HK-2 (cell line): ENCODE measurements around the gene MTCP1.

ENCODE experiments used
- DNase-seq: peaks from one replicate; pipeline ENCODE4 v3.0.0-alpha.2; 2018; ENCODE audit not compliant: unreplicated experiment

The MTCP1 gene

GRCh38 chrX:155070975-155071693 is at the start of gene MTCP1, which contains the start of the genes BRCC3 and CMC4:
Gene MTCP1 (minus strand): TSS chrX:155071136. CDS start chrX:155066010, 5,126 bp downstream.
Gene BRCC3 (plus strand): TSS chrX:155071508. CDS start chrX:155071528, 20 bp downstream.
Gene CMC4 (minus strand): TSS chrX:155071136. CDS start chrX:155064023, 7,113 bp downstream.
- DNase-seq, result peak; percentile 87

- no peak for DNase-seq
Measured at GRCh38 chrX:155115174-155115819, 44.4 kb upstream of the MTCP1 start.

GRCh38 chrX:155113097-155113496 is 42.2 kb upstream of the MTCP1 start:
- DNase-seq, result no peak

GRCh38 chrX:155112171-155112570 is 41.2 kb upstream of the MTCP1 start:
- DNase-seq, result no peak

GRCh38 chrX:155108427-155108826 is 37.5 kb upstream of the MTCP1 start:
- no peak for DNase-seq

GRCh38 chrX:155105919-155106318 is 35.0 kb upstream of the MTCP1 start:
- no peak for DNase-seq

GRCh38 chrX:155094468-155095061 is 23.6 kb upstream of the MTCP1 start:
- no peak for DNase-seq

- no peak for DNase-seq
Measured at GRCh38 chrX:155086961-155087735, 16.2 kb upstream of the MTCP1 start.

- peak; percentile 20 for DNase-seq
Measured at GRCh38 chrX:155086202-155086840, 15.4 kb upstream of the MTCP1 start.

GRCh38 chrX:155071694-155072280 is 851 bp upstream of the MTCP1 start:
- DNase-seq, result peak; percentile 32

GRCh38 chrX:155070663-155070974 is 317 bp downstream of the MTCP1 start:
- DNase-seq, result no peak

GRCh38 chrX:155070038-155070437 is 898 bp downstream of the MTCP1 start:
- DNase-seq, result no peak

GRCh38 chrX:155069414-155069813 is 1.5 kb downstream of the MTCP1 start:
- no peak for DNase-seq

GRCh38 chrX:155068165-155068564 is 2.8 kb downstream of the MTCP1 start:
- no peak for DNase-seq

GRCh38 chrX:155065035-155065734 is 5.8 kb downstream of the MTCP1 start:
- no peak for DNase-seq

- DNase-seq, result no peak
Measured at GRCh38 chrX:155061760-155062159, 9.2 kb downstream of the MTCP1 start.

GRCh38 chrX:155056877-155057792 is 13.8 kb downstream of the MTCP1 start:
- peak; percentile 69 for DNase-seq

- no peak for DNase-seq
Measured at GRCh38 chrX:155056471-155056870, 14.5 kb downstream of the MTCP1 start.

- DNase-seq, result no peak
Measured at GRCh38 chrX:155055494-155055893, 15.4 kb downstream of the MTCP1 start.

GRCh38 chrX:155054255-155054654 is 16.7 kb downstream of the MTCP1 start:
- DNase-seq, result no peak
